ENCODE measurements around the gene ADAMTS12.
"Not testable (repeated sequence)": the region's sequence is repeated elsewhere in the genome, so short reads cannot be mapped to it uniquely, and the experiment has no call there.

Gene ADAMTS12

GRCh38 chr5:33523208-33523771 is 368.5 kb downstream of the ADAMTS12 start:
- H3K4me3 ChIP-seq (ENCODE audit: low read length): no peak overlapping the region
- no peak for DNase-seq (ENCODE audit: low read depth)
- TF ChIP-seq, protein P1, sequence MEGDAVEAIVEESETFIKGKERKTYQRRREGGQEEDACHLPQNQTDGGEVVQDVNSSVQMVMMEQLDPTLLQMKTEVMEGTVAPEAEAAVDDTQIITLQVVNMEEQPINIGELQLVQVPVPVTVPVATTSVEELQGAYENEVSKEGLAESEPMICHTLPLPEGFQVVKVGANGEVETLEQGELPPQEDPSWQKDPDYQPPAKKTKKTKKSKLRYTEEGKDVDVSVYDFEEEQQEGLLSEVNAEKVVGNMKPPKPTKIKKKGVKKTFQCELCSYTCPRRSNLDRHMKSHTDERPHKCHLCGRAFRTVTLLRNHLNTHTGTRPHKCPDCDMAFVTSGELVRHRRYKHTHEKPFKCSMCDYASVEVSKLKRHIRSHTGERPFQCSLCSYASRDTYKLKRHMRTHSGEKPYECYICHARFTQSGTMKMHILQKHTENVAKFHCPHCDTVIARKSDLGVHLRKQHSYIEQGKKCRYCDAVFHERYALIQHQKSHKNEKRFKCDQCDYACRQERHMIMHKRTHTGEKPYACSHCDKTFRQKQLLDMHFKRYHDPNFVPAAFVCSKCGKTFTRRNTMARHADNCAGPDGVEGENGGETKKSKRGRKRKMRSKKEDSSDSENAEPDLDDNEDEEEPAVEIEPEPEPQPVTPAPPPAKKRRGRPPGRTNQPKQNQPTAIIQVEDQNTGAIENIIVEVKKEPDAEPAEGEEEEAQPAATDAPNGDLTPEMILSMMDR (conservative IDR thresholded peaks at IDR 0.05; ENCODE audit: low read length): no peak

- TF ChIP-seq, protein P1 (conservative IDR thresholded peaks at IDR 0.05; ENCODE audit: low read length): no peak
- DNase-seq (ENCODE audit: low read depth): no peak
- H3K4me3 ChIP-seq (ENCODE audit: low read length): no peak overlapping the region
Observed at GRCh38 chr5:33516421-33516820, 375.4 kb downstream of the ADAMTS12 start.

DNA sequence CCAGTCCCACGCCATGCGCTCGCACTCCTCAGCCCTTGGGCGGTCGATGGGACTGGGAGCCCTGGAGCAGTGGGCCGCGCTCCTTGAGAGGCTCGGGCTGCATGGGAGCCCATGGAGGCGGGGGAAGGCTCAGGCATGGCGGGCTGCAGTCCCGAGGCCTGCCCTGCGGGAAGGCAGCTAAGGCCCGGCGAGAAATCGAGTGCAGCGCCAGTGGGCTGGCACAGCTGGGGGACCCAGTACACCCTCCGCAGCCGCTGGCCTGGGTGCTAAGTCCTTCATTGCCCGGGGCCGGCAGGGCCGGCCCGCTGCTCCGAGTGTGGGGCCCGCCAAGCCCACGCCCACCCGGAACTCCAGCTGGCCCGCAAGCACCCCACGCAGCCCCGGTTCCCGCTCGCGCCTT is 376.4 kb downstream of the ADAMTS12 start:
- DNase-seq (ENCODE audit: low read depth); H3K4me3 ChIP-seq (ENCODE audit: low read length): not testable (repeated sequence)

- TF ChIP-seq, protein P1 (conservative IDR thresholded peaks at IDR 0.05; ENCODE audit: low read length): no peak
- DNase-seq (ENCODE audit: low read depth): peak; percentile 47
- H3K4me3 ChIP-seq (ENCODE audit: low read length): no peak overlapping the region
Observed at GRCh38 chr5:33513462-33514185, 378.2 kb downstream of the ADAMTS12 start.

GRCh38 chr5:33509036-33509435 is 382.8 kb downstream of the ADAMTS12 start:
- peak; percentile 47 for DNase-seq (ENCODE audit: low read depth)
- no peak overlapping the region for H3K4me3 ChIP-seq (ENCODE audit: low read length)
- TF ChIP-seq, protein P1 (conservative IDR thresholded peaks at IDR 0.05; ENCODE audit: low read length): no peak

- DNase-seq (ENCODE audit: low read depth): no peak
- TF ChIP-seq, protein P1 (conservative IDR thresholded peaks at IDR 0.05; ENCODE audit: low read length): no peak
- no peak overlapping the region for H3K4me3 ChIP-seq (ENCODE audit: low read length)
Observed at GRCh38 chr5:33507426-33507825, 384.4 kb downstream of the ADAMTS12 start.

DNA sequence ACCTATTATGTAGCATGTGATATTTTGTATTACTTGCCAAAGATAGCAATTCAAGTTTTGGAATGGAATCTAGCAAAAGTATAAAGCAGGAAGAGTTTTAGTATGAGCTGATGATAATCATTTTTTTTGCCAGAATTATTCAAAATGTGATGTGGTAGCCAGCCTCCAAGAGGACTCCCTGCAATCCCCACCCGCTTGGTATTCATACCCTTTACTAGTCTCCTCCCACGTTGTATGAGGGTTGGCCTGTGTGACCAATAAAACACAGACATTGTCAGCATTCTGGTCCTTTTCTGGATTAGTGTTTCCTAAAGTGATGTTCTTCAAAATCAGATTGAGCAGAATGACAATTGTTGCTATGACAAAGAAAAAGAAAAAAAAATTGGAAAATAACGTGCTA is 387.2 kb downstream of the ADAMTS12 start:
- DNase-seq (ENCODE audit: low read depth): no peak
- no peak overlapping the region for H3K4me3 ChIP-seq (ENCODE audit: low read length)
- TF ChIP-seq, protein P1 (conservative IDR thresholded peaks at IDR 0.05; ENCODE audit: low read length): no peak
